GM21515 (cell line): Measurements from ENCODE around the gene RASSF8.

Experiments
- ATAC-seq: cut with Tn5 transposase; IDR thresholded peaks from one replicate; pipeline ENCODE4 v1.9.1; 2021; ENCODE audit not compliant: unreplicated experiment

The RASSF8 gene

DNA sequence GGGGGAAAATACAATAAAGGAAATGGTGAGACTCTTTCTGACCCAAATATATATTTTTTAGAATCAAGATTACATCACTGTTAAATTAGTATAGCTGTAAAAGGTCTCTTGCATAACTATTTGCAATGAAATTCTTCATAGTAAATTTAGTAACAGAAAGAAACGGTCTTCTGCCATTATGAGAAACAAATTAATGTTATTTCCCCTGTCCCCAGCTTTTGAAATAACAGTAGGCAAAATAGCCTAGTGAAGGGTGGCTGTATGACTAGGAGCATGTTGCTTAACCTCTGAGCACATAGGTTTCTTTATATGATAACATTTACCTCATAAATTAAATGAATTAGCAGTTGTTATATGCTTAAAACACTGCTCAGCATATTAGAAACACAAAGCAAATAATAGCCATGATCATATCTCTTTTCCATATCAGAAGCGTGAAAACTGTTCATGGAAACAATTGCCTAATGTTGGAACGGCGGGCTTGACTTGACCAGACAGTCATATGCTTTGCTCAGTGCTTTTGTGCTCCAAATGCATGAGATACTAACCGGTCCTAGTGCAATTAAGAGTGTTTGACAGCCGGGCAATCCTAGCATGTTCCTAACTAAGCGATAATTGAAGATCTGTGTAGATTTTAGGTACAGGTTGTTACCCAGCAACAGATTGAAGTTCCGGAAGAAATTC lies 142.3 kb downstream of the RASSF8 start:
- no peak for ATAC-seq

- no peak for ATAC-seq
These were observed 142.9 kb downstream of the RASSF8 start for GRCh38 chr12:26101350-26101734.

DNA sequence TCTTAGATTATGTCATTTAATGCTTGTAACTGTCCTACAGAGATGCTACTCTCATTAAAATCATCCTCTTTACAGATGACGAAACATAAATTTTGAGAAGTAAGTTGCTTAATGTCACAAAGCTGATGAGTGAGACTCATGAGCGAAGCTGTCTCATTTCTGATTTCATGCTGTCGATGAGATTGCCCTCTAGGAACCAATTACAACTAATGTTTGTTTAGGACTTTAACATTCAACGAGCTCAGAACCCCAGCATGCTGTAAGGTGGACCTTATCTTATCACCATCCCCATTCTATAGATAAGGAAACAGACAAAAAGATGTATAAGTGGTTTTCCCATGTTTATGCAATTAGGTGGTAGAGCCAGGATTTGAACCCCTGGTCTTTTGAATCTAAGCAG lies 143.3 kb downstream of the RASSF8 start:
- no peak for ATAC-seq

GRCh38 chr12:26102953-26103352 lies 144.5 kb downstream of the RASSF8 start:
- no peak for ATAC-seq

GRCh38 chr12:26106347-26106746 lies 147.9 kb downstream of the RASSF8 start:
- no peak for ATAC-seq

- no peak for ATAC-seq
These were observed 150.4 kb downstream of the RASSF8 start for GRCh38 chr12:26108915-26109314.

GRCh38 chr12:26109343-26109881 lies 150.9 kb downstream of the RASSF8 start:
- ATAC-seq, result no peak

DNA sequence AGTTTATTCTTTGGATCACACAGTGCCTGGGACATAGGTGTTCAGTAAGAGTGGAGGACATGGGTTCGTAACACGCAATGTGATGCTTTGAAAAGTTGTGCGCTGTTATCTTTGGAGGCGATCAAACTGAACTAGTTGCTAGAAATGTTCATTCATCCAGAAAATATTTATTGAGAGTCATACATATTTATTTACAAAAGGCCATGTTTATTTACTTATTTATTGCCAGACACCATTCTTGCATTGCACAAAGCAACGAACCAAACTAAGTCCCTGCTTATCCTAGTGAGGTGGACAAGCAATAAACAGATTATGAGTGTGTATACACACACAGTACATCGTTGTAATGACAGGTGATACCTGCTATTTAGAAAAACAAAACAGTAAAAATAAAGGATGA lies 153.8 kb downstream of the RASSF8 start:
- ATAC-seq, result no peak

GRCh38 chr12:26112703-26113147 lies 154.2 kb downstream of the RASSF8 start:
- ATAC-seq, result no peak

DNA sequence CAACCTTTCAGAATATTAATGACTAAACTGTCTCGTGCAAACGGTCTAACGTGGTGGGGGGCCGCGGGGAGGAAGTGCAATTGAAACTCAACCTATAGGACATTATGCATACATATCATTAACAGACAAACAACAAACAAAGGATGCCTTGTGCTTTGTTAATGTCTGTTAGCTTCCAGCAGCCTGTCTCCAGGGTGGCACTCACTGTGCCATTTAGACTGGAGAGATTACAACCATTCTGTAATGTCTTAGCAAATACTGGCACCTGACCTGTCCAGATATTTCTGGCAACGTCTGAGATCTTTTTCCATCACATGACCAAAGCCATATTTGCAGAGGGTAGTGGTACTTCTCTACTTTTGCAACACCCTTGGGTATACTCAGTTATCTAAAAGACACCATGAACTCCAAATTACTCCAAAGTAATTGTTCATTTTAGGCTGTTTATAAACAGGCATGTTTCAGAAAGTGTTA lies 154.7 kb downstream of the RASSF8 start:
- ATAC-seq, result no peak

- peak; percentile 64 for ATAC-seq
These were observed 155.6 kb downstream of the RASSF8 start for GRCh38 chr12:26113853-26114719.

DNA sequence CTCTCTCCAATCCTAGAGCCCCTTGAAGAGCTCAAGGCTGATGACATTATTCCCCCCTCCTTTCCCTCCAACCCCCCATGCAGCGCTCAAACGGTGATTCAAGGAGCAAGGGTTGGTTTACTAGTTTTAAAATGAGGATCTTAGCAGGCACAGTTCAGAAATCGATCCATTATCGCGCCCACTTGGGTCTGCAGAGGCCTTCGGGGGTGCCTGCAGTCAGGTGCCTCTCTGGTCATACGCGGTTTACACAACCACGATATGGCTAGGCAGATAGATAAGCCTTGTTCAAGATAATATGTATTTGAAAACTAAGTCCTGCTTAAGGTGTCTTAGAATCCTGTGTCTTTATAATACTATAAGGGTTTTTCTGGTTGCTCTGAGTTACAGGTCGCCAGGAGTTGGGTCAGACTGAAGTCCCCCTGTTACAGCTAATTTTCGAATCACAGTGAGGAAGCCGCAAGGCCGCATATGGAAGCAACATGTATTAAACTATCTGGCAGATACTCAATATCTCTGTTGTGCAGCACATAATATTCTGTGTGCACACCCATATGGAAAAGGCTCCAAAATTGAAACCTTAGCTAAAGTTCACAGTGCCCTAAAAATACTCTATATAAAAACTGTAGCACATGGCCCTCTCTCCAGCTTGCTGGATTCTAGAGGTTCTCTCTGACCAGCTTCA lies 156.4 kb downstream of the RASSF8 start:
- ATAC-seq, result no peak

- no peak for ATAC-seq
These were observed 158.6 kb downstream of the RASSF8 start for GRCh38 chr12:26116829-26117715.

DNA sequence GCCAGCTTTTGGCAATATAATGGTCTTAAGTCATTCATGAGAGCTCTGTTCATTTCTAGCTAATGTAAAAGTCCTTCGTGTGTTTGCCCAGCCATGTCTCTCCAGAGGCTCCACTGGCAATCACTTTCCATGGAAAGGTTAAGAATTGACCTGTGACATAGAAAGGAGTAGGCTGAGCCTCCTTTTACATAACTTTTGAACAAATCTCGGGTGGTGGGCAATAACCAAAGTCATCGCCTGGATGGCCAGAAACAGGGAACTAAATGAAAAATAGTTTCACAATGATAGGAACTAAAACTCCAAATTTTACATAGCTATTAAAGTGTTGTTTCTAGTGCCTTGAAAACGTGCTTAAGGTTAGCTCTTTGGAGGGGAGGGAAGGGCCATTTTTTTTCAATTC lies 159.8 kb downstream of the RASSF8 start:
- no peak for ATAC-seq

- ATAC-seq, result no peak
These were observed 161.0 kb downstream of the RASSF8 start for GRCh38 chr12:26119391-26119989.

GRCh38 chr12:26120561-26121274 lies 162.2 kb downstream of the RASSF8 start:
- ATAC-seq, result no peak

GRCh38 chr12:26121323-26122060 lies 163.0 kb downstream of the RASSF8 start:
- no peak for ATAC-seq

DNA sequence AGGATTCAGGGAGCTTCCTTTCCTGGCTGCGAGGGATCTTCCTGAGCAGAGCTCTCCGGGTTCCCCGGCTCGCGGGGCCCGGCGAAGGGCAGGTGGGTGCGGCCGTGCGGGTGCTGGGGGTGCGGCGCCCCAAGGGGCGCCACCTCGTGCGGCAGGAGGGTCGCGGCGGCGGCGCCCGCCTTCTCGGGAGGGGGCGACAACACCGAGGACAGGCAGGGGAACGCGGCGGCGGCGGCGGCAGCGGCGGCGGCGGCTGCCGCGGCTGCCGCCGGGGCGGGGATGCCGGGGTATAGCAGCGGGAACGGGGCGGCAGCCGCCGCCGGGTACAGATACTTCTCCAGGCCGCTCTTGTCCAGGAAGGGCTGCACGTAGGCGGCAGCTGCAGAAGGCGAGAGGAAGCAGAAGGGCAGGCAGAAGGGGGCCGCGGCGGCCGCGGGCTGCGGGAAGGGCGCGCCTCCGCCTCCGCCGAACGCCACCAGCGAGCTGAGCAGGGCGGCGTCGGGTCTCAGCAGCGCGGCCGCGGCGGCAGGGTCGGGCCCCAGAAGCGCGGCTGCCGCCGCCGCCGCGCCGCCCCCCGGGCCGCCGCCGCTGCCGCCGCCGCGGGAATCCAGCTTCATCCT lies 163.7 kb downstream of the RASSF8 start:
- ATAC-seq, result peak; percentile 24
